Measurements from ENCODE around the gene ZNF362.

- TF ChIP-seq ZNF248 (tag by site-specific recombination; IDR thresholded peaks at IDR 0.05) (no peak), ZNF112 (tag by site-specific recombination; IDR thresholded peaks at IDR 0.05) (no peak), ZNF10 (tag by site-specific recombination; IDR thresholded peaks at IDR 0.05) (no peak), ZNF391 (tag by site-specific recombination; IDR thresholded peaks at IDR 0.05; ENCODE audit: borderline replicate concordance, low read depth) (no peak), ZNF350 (tag by site-specific recombination; IDR thresholded peaks at IDR 0.05) (no peak), ZNF37A (tag by site-specific recombination; IDR thresholded peaks at IDR 0.05) (no peak), GFI1B (tag by site-specific recombination; IDR thresholded peaks at IDR 0.05) (no peak), ZBTB26 (tag by site-specific recombination; optimal IDR thresholded peaks at IDR 0.05) (no peak)
- TF ChIP-seq, protein P1, sequence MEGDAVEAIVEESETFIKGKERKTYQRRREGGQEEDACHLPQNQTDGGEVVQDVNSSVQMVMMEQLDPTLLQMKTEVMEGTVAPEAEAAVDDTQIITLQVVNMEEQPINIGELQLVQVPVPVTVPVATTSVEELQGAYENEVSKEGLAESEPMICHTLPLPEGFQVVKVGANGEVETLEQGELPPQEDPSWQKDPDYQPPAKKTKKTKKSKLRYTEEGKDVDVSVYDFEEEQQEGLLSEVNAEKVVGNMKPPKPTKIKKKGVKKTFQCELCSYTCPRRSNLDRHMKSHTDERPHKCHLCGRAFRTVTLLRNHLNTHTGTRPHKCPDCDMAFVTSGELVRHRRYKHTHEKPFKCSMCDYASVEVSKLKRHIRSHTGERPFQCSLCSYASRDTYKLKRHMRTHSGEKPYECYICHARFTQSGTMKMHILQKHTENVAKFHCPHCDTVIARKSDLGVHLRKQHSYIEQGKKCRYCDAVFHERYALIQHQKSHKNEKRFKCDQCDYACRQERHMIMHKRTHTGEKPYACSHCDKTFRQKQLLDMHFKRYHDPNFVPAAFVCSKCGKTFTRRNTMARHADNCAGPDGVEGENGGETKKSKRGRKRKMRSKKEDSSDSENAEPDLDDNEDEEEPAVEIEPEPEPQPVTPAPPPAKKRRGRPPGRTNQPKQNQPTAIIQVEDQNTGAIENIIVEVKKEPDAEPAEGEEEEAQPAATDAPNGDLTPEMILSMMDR (tag by site-specific recombination; IDR thresholded peaks at IDR 0.05) = no peak
Observed at GRCh38 chr1:33297911-33298622, 41.8 kb downstream of the ZNF362 start.

All from HEK293 (cell line).